T-helper 22 cell (primary cell): Measurements from ENCODE around the gene FAM120AOS.

Source experiments
- DNase-seq: peaks from one replicate; pipeline ENCODE4 v3.0.0-alpha.2; 2020; ENCODE audit warnings: low read depth

FAM120AOS gene

DNA sequence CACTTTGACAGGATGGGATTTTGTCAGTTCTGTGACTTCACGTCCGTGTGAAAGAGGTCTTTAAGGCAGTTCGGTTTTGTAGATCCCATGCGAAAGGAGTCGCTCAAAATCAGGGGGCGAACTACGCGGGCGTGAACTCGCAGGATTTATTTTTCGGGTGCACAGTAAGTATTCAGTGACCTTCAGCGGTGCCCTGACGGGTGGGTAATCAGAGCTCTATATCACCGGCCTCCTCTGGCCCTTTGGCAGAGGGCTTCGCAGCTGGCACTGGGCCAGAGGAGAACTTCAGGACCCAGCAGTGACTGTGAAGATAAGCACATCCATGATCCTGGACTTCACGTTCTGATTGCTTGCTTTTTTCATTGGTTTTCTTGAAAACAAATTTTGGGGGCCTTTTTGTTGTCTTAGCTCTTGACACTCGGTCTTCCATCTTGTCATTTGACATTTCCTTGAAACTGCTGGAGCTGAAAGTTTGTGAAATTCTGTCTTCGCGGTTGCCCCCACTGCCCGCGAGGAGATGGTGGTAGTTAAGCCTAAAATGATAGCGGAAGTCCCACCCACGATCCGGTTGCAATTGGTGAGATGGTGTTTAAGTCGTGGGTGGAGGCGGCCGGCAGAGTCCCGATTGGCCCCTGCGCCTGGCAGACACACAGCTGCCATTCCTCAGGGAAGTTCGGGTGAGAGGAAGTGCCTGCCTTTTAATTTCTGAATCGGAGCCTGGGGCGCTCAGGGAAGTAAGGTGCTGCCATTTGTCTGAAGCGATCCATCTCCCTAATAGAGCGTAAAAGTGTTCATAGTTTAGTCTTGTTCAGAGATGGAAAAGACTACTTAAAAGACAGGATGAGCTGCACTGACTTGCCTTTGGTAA lies at the start of gene FAM120AOS:
Gene FAM120AOS (minus strand): TSS at position 535 of the 868 bp plus-strand sequence. CDS start 872 bp downstream, outside the sequence.
- peak; percentile 85 for DNase-seq

DNA sequence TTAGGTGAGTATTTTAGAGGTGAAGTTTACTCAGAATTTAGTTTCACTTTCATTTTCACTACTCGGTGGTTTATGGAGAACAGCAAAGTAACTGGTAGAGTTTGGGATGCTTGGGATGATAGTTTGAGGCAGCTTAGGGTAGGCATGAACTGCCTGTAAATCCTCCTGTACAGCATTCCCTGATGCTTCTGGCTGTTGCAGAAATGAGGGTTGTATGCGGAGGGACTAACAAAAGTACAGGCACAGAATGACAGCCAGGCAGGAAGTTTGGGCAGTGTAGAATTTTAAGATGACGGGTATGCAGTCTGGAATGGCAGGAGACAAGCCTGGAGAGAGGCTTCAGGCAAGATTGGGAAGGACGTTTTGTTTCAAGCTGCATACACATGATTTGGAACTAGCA lies 48.0 kb upstream of the FAM120AOS start:
- DNase-seq = no peak

DNA sequence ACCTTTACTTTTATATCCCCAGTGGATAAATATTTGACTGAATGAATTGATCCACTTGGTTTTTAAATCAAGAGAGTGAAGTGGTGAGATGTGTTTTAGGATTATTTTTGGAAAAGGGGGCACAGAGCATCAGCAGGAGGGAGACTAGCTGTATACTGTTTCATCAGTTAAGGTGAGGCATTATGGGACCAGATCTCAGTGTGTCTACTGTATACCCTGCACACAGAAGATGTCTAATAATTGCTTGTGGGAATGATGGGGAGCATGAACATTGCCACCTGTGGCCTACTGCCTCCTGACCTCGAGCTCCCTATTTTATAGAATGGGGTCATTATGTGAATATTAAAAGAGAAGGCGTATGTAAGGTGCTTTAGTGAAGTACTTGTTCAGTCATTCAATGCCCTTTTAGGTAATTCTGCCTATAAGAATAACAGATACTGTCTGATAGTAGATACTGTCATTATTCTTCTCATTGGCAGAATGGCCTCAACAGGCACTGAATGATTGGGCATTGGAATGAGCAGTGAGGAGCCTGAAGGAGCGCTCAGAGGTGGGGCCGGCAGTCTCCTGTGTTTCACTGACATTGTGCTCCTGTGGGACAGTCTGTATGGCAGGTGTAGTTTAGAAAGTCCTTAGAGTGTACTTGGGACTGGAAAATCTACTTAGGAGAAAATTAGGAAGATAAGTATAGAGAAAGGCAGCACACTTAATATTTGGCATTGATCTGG lies 47.4 kb upstream of the FAM120AOS start:
- no peak for DNase-seq

DNA sequence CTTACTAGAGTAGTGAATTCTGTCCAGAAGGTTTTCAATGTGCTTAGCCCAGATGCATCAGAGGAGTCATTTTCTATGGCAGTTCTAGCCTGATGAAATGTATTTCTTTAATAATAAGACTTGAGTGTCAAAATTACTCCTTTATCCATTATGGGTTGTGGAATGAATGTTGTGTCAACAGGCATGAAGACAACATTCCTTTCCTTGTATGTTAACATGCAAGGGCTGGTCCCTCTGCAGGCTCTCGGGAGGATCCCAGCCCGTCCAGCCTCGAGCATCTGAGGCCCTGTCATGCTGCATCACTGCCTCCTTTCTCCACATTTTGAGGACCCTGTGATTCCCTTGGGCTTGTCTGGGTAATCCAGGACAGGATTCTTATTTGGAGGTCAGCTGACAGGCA lies 42.9 kb upstream of the FAM120AOS start:
- no peak for DNase-seq

DNA sequence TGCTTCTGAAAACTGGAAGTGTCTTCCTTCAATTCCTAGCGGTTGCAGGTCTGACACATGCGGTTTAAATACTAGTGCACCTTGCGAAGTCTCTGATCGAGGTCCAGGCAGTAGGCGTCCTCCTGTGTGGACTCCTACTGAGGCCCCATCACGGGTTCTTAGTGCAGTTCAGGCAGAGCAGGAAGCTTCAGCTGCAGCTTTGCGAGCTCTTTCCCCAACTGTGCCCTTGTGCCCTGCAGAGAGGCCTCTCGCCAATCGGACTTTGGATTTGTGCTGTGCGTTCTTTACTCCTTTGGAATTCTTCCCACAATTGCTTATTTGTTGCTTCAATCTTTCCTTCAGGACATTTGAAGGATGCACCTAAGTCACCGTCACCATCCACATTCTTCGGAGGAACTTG lies 40.6 kb upstream of the FAM120AOS start:
- DNase-seq = no peak

DNA sequence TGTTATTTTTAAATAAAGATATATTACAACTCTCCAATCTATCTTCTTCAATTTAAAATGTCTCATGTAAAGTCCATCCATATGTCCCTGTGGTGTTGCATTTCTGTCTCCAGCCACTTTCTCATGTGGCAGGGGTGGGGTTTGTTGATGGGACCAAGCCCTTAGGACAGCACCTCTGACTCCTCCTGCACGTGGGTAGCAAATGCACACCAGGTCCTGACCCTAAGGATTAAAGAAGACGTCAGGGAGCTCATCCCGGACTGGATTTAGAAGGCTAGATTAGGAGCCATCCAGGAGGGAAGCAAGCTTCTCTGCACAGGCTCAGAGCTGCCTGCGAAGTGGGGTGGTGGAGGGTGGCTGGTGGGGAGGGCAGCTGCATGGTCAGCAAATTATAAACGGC lies 38.9 kb upstream of the FAM120AOS start:
- DNase-seq = no peak

DNA sequence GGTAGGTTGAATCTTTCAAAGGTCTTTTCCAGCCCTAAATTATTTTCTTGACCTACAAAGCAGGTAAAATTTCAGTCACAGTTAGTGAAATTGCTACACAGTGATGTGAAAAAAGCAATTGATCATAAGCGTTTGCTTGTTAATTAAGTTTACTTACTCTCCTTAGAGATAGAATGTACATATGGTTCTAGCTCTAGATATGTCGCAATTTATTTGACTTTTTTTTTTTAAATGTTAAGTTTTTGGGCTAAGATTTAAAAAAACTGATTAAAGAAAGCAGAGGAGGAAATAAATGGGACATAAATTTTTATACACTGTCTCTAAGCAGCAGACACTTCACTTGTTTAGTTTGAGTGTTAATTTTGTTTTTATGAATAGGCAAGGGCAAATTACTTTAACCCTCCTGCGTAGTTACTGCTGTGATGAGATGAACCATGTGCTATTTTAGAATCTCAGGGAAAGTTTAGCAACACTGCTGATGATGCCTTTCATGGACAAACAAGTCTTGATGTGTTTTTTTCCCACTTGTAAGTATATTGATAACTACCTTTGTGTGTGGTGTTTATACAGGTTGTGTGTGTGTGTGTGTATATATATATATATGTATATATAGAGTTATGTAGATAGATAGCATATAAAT lies 38.3 kb upstream of the FAM120AOS start:
- no peak for DNase-seq

DNA sequence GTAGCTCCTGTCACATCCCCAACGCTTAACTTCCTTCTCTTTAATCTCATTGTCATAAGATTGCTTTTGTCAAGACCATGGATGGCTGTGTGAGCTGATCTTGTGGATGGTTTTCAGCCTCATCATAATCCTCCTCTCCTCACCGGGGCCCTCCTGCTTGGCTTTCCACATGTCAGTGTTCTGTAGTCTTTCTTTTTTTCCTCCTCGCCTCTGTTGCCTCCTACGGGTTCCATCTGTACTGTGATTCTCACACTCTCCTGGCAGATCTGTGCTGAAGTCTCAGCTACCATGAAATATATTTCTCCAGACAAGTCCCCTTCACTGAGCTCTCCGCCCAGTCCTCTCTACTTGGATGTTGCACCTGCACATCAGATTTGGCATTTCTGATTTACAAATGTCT lies 34.9 kb upstream of the FAM120AOS start:
- DNase-seq = no peak

DNA sequence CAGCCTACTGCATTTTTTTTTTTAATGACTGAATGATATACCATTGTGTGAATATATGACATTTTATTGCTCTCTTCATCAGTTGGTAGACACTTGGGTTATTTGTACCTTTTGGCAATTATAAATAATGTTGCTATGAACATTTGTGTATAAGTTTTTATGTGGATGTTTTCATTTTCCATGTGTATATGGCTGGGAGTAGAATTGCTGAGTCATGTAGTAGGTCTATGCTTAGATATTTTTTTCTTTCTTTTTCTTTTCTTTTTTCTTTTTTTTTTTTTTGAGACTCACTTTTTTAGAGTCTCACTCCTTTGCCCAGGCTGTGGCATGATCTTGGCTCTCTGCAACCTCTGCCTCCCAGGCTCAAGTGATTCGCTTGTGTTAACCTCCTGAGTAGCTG lies 32.9 kb upstream of the FAM120AOS start:
- no peak for DNase-seq

DNA sequence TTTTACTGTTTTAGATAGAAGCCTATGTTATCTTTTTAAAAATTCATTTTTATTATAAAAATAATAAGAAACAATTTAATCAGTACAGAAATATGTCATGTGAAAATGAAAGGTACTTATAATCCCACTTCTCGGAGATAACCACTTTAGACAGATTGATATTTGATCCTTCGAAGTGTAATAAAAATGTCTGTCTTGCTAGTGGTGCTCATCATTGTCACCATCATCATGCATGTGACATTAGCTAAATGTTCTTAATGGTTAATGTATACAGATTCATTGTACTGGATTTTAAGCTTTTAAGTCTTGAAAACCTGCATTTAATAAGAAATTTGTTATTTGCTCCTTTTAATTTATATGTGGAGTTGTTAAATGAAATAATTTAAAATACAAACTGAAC lies 30.1 kb upstream of the FAM120AOS start:
- DNase-seq = no peak

DNA sequence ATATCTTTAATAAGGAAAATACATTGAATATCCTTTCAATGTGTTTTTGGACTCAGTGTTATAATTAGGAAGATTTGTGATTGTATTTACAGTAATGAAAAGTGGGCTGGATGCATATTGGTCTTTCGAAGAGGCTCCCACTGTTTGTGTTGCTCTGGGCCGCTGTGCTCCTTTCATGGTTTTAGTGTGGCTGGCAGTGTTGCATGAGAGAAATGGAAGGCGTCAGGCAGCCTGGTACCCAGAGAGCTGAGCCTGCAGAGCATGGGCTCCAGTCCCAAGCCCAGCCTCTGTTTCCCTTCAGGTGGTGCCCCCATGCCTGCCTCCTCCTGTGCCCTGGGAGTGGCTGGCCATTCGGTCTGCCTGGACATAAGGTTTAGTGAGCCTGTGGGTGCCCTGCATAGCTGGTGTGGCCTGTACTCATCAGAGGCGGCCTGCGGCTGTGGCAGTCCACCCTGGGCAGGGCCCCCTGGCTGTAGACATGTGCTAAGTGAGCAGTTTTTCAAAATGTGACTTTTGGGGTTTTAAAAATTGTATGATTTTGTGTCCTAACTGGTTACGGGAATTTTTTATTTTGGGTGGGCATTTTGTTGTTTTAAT lies 27.4 kb upstream of the FAM120AOS start:
- DNase-seq = no peak

DNA sequence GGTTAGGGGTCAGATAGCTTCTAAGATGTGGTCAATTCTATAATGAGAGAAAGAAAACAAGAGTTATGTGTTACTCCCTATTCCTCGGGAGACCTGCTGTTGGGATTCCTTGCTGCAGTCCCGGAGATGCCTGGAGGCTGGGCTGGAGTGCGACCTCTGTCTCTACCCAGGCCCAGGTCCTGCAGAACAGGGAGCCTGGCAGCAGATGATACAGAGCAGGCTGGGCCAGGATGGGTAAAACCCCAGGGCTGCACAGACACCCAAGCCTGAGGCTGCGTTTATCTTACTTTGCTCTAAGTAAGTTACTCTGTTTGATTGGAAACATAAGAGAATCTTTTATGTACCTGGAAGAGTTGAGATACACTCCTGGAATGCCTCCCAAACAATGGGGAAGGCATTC lies 26.9 kb upstream of the FAM120AOS start:
- DNase-seq = no peak

DNA sequence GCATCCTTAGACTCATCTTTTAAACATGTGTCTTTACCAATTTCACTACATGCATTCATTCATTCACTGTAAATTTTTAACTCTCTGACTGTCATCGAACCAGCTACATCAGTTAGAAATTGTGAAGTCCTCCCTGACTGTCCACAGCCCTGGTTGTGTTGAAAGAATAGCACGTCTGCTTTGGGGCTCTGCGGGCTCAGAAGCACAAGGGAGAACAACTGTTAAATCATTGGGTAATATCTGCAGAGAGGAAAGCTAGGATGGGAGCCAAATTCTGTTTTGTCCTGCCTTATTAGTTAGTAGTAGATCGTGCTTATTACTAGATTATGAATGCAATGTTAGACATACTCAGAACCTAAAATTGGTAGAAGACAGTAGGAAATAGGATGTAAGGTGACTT lies 26.3 kb upstream of the FAM120AOS start:
- DNase-seq = no peak

DNA sequence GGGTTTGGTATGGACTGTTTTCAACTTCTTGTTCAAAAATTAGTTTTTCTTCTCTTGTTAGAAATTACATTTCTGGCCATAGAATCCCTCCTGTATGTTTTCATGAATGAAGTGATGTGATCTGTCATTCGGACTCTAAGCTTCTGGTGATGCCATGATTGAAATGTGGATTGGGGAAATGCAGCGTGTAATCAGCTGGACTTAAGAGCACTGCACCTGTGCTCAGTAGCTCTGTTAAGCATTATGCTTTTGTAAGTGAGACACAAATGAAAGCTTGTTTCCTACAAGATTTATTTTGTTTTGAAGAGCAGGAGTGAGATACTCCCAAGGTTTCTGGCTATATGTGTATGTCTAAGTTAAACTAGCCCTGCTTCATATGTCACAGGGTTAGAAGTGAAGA lies 24.0 kb upstream of the FAM120AOS start:
- no peak for DNase-seq

DNA sequence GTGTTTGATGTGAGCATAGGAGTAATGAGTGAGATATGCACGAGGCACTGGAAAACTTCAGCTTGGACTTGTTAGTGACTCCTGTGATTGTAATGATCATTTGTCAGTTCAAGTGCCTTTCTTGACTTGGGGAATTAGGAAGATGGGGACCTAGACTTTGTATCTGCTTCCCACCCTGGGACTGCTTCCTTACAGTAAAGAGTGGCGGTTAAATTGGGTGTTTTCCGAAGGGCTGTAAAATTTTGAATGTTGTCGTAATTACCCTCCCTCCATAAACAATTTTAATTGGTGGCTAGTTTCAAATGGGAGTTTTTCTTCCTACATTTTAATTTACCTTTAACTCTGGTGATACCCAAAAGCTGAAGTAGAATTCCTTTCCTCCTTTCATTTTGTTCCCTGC lies 23.5 kb upstream of the FAM120AOS start:
- no peak for DNase-seq

DNA sequence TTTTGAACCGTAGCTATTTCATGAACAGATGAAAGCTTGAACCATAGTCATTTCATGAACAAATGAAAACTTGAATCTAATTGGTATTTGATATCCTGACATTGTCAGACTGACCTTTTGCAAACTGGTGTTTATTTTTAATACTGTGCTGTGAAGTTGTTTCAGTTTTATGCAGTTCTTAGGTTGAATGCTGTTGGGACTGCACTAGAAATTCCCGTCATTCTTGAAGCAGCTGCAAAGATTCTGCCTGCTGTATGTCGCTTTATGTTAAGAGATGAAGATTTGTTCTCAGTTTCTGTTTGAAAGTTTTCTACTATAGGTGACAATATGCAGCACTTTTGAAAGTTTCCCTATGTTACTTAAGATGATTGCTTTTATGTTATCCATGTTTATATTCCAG lies 22.5 kb upstream of the FAM120AOS start:
- DNase-seq = no peak

DNA sequence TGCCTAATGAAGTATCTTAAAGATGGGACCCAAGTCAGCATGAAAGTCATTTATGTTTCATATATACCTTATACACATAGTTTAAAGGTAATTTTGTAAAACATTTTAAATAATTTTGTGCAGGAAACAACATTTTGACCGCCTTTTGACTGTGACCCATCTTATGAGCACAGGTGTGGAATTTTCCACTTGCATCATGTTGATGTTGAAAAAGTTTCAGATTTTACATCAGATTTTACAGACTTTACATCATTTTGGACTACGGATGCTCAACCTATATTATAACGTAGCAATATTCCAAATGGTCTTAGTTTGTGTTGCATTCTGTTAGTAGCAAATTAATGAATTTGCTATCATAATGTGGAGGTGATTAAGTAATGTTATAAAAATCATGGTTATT lies 21.7 kb upstream of the FAM120AOS start:
- no peak for DNase-seq

DNA sequence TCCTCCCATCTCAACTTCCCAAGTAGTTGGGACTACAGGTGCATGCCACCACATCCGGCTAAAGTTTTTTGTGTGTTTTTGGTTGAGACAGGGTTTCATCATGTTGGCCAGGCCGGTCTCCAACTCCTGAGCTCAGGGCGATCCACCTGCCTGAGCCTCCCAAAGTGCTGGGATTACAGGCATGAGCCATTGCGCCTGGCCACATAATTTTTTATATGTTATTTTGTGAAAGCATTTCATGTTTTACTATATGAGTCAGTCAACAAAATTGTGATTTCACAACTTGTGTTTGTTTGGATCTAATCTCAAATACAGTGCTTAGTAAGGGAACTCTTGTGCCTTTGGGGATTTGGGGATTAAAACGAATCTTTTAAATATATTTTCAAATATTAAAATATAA lies 20.0 kb upstream of the FAM120AOS start:
- no peak for DNase-seq

DNA sequence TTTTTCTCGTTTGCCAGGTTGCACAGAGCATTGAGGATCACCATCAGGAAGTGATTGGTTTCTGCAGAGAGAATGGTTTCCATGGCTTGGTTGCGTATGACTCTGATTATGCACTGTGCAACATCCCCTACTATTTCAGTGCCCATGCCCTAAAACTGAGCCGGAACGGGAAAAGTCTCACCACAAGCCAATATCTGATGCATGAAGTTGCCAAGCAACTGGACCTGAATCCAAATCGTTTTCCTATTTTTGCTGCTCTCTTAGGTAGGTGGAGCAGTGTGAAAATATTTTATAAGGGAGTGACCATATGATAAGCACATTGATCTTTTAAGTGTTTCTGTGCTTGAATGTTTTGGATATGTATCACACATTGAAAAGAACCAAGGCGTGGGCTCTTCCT lies 17.7 kb upstream of the FAM120AOS start:
- no peak for DNase-seq

DNA sequence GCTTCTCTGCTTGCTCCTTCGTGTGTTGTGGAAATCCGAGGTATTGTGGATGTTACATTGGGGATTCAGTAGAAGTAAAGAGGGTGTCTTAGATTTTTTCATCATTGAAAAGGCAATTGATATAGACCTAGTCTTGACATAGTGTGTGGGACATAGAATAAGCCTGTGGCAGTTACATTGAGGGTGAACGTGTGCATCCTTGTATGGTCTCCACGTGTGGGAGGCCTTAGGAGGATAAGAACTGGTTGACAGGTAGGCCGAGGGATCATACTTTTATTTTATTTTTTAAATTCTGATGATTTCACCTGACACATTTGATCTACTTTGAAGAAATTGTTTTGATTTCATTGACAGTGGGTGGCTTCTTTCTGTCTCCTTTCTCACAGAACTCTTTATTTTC lies 17.0 kb upstream of the FAM120AOS start:
- no peak for DNase-seq

DNA sequence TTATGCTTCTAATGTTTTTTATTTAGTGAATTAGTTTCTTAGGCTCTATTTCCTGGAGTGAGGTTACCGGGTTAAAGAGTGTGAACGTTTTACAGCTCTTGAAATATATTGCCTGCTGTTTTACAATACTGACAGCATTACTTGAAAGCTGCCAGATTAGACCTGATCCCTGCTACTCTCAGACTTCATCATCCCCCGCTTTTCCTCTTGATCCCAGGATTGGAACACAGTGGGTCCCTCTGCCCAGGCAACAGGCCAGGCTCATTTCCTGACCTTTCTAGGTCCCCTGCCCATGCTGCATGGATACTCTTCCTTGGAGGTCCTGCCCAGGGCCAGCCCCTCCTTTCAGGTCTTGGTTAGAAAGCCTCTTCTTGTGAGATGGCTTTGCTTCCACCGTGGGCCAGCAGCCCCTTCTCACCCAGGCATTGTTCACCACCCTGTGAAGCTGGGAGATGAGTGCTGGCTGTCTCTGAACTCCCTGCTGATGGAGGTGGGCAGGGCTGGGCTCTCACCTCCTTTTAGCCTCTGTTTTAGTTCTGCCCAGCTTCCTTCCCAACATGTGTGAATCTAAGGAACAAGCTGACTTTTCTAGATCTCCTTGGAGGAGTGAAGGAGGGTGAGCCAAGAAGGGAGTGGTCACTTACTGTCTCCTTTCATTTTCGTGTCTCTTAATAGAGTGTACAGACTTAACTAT lies 15.5 kb upstream of the FAM120AOS start:
- no peak for DNase-seq

DNA sequence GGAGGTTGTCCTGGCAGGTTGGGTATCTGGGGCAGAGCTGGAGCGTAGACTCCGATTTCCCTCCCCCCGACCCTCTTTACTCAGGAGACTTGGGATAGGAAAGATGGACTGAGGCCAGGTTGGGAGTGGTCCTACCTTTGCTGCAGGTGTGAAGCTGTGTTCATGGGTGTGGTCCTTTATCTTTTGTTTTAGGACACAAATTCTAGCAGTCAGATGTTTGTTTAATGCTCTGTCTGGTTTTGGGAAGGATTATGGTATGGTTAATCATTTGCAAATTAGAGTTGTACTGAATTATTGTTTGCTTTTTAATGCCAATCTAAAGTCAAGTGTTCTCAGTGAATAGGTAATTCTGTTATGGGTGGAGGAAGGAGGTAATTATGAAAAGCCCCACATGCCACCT lies 14.1 kb upstream of the FAM120AOS start:
- DNase-seq = no peak
